Mesenchymal stem cell (in vitro differentiated cells and primary cell): ENCODE data around the gene ASAP2.

Source experiments
- DNase-seq: peaks from one replicate; pipeline ENCODE4 v3.0.0-alpha.2; 2013
- H2AFZ ChIP-seq: one replicate; pipeline ENCODE4 v1.6.1; 2013; ENCODE audit warnings: low read depth, mild to moderate bottlenecking, control low read depth, inconsistent platforms, low read length, moderate library complexity
- H2AK5ac ChIP-seq: 2 replicates; pipeline ENCODE4 v1.6.1; 2013; ENCODE audit warnings: low read length, moderate library complexity, mild to moderate bottlenecking, inconsistent platforms; ENCODE audit not compliant: severe bottlenecking
- H2BK120ac ChIP-seq: one replicate; pipeline ENCODE4 v1.6.1; 2013; ENCODE audit warnings: low read depth, mild to moderate bottlenecking, inconsistent platforms, low read length, moderate library complexity
- H2BK12ac ChIP-seq, 2 experiments: one replicate each; pipeline ENCODE4 v1.6.1; 2013; ENCODE audit warnings: inconsistent platforms in 2 of 2, low read length in 2 of 2, mild to moderate bottlenecking in 2 of 2, moderate library complexity in 2 of 2, control low read depth in 1 of 2
- H2BK15ac ChIP-seq: one replicate; pipeline ENCODE4 v1.6.1; 2013; ENCODE audit warnings: mild to moderate bottlenecking, low read depth, inconsistent platforms; ENCODE audit not compliant: poor library complexity, severe bottlenecking
- H2BK5ac ChIP-seq: 2 replicates; pipeline ENCODE4 v1.6.1; 2013; ENCODE audit warnings: low read depth, mild to moderate bottlenecking, low read length, control low read depth, inconsistent platforms; ENCODE audit not compliant: poor library complexity, severe bottlenecking
- H3K14ac ChIP-seq, 2 experiments: one replicate each; pipeline ENCODE4 v1.6.1; 2013; ENCODE audit warnings: inconsistent platforms in 2 of 2, low read length in 2 of 2, control low read depth in 1 of 2, mild to moderate bottlenecking in 1 of 2, moderate library complexity in 1 of 2
- H3K18ac ChIP-seq, 2 experiments: one replicate each; pipeline ENCODE4 v1.6.1; 2013; ENCODE audit warnings: inconsistent platforms in 2 of 2, low read length in 2 of 2, control low read depth in 1 of 2, low read depth in 1 of 2, mild to moderate bottlenecking in 1 of 2
- H3K23ac ChIP-seq, 2 experiments: one replicate each; pipeline ENCODE4 v1.6.1; 2013; ENCODE audit warnings: inconsistent platforms in 2 of 2, low read length in 2 of 2, mild to moderate bottlenecking in 2 of 2, moderate library complexity in 2 of 2, control low read depth in 1 of 2
- H3K27ac ChIP-seq: 2 replicates; pipeline ENCODE4 v1.5.1; 2013; ENCODE audit warnings: mild to moderate bottlenecking, moderate library complexity, low read length, control low read depth, inconsistent platforms; ENCODE audit not compliant: poor library complexity, severe bottlenecking
- H3K27me3 ChIP-seq, 2 experiments: 2 replicates each; pipeline versions ENCODE4 v1.6.1 to v1.7.0; 2013; ENCODE audit warnings: low read length in 2 of 2, mild to moderate bottlenecking in 2 of 2, moderate library complexity in 2 of 2, control low read depth in 1 of 2, inconsistent platforms in 1 of 2; ENCODE audit not compliant: control insufficient read depth in 1 of 2, insufficient read depth in 1 of 2
- H3K36me3 ChIP-seq, 2 experiments: 2 replicates each; pipeline versions ENCODE4 v1.6.1 to v1.7.0; 2013; ENCODE audit warnings: low read length in 2 of 2, control low read depth in 1 of 2, inconsistent platforms in 1 of 2, low read depth in 1 of 2, mild to moderate bottlenecking in 1 of 2; ENCODE audit not compliant: insufficient read depth in 2 of 2, control insufficient read depth in 1 of 2
- H3K4ac ChIP-seq, 2 experiments: one replicate each; pipeline ENCODE4 v1.6.1; 2013; ENCODE audit warnings: inconsistent platforms in 2 of 2, low read length in 2 of 2, mild to moderate bottlenecking in 2 of 2, moderate library complexity in 2 of 2, control low read depth in 1 of 2, low read depth in 1 of 2
- H3K4me1 ChIP-seq: 2 replicates; pipeline ENCODE4 v1.6.1; 2013; ENCODE audit warnings: low read depth, low read length, control low read depth; ENCODE audit not compliant: control insufficient read depth, insufficient read depth
- H3K4me2 ChIP-seq: 2 replicates; pipeline ENCODE4 v1.6.1; 2013; ENCODE audit warnings: low read length, mild to moderate bottlenecking, inconsistent platforms; ENCODE audit not compliant: poor library complexity, severe bottlenecking
- H3K4me3 ChIP-seq, 2 experiments: 2 replicates each; pipeline versions ENCODE4 v1.5.1 to v1.7.0; 2013; ENCODE audit warnings: low read length in 2 of 2, mild to moderate bottlenecking in 2 of 2, control low read depth in 1 of 2, low read depth in 1 of 2; ENCODE audit not compliant: insufficient read depth in 1 of 2
- H3K79me1 ChIP-seq: replicated peaks from 2 replicates; pipeline ENCODE4 v1.6.1; 2013; ENCODE audit warnings: mild to moderate bottlenecking, control low read depth, low read length, inconsistent platforms; ENCODE audit not compliant: poor library complexity, severe bottlenecking
- H3K9ac ChIP-seq: 2 replicates; pipeline ENCODE4 v1.7.0; 2013; ENCODE audit warnings: mild to moderate bottlenecking, low read length, moderate library complexity
- H3K9me3 ChIP-seq: 2 replicates; pipeline ENCODE4 v1.7.0; 2013; ENCODE audit warnings: mild to moderate bottlenecking, low read length; ENCODE audit not compliant: control insufficient read depth
- H4K8ac ChIP-seq: one replicate; pipeline ENCODE4 v1.6.1; 2013; ENCODE audit warnings: inconsistent platforms, mild to moderate bottlenecking, low read length, moderate library complexity
- H4K91ac ChIP-seq: one replicate; pipeline ENCODE4 v1.6.1; 2013; ENCODE audit warnings: mild to moderate bottlenecking, low read length, inconsistent platforms
- WGBS: methylation state at CpG from one replicate; pipeline ENCODE4 v1.1.7; 2013; ENCODE audit warnings: mixed read lengths; 5-methylcytosine and 5-hydroxymethylcytosine counted together

Gene ASAP2

DNA sequence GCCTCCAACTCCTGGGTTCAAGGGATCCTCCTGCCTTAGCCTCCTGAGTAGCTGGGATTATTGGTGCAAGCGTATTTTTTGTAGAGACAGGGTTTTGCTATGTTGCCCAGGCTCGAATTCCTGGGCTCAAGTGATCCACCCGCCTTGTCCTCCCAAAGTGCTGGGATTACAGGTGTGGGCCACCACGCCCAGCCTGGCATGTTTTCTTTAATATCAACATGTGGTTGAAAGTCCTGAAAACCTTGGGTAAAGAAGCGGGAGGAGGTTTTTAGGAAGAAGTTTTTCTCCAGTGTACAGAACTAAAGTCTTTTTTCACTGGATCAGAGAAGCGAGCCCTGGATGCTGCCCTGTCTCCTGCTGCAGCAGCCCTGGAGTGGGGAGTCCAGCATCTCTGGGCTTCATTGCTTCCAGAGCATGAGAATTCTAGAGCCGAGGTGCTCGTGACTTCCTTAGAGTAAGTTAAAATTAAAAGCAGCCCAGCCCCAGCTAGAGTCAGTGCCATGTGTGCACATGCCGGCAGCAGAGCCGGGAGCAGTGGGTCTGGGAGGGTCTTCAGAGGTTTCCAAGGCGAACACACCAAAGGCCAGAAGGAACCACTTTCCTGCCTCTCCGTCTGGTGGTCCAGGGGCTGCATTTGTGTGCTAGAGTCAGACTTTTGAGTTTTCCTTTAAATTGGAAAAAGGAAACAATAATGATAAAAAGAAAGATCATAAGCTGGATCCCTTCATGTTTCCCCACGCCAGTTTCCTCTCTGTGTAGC is 185.5 kb downstream of the ASAP2 start:
- H3K27me3 ChIP-seq, result no peaks in the 10 kb centered on the region
- no peak overlapping the region for H3K4me2 ChIP-seq
- H2AK5ac ChIP-seq, result peak overlapping the region; percentile 92
- no peak overlapping the region for H3K14ac ChIP-seq
- H3K79me1 ChIP-seq, result peaks cover 33% of the 10 kb centered on the region
- peaks cover 50 to 61% of the 10 kb centered on the region in 2 experiments for H3K36me3 ChIP-seq
- no peak overlapping the region for H2BK120ac ChIP-seq
- no peak overlapping the region for H4K91ac ChIP-seq
- no peak overlapping the region for H2BK12ac ChIP-seq
- peak overlapping the region in 1 of 2 experiments; percentile 18 for H3K18ac ChIP-seq
- H3K27ac ChIP-seq, result peak overlapping the region; percentile 88
- H3K9me3 ChIP-seq, result no peaks in the 10 kb centered on the region
- peak overlapping the region; percentile 66 for H3K9ac ChIP-seq
- H3K4ac ChIP-seq, result peak overlapping the region in 1 of 2 experiments; percentile 47
- H2AFZ ChIP-seq, result no peak overlapping the region
- no peak overlapping the region for H3K23ac ChIP-seq
- H2BK15ac ChIP-seq, result no peak overlapping the region
- H2BK5ac ChIP-seq, result no peak overlapping the region
- 97% methylated on average over 13 of the region's 13 CpGs for WGBS
- H3K4me1 ChIP-seq, result peaks cover 32% of the 10 kb centered on the region
- no peak for DNase-seq
- peak overlapping the region; percentile 66 for H4K8ac ChIP-seq
- H3K4me3 ChIP-seq, result no peak overlapping the region

DNA sequence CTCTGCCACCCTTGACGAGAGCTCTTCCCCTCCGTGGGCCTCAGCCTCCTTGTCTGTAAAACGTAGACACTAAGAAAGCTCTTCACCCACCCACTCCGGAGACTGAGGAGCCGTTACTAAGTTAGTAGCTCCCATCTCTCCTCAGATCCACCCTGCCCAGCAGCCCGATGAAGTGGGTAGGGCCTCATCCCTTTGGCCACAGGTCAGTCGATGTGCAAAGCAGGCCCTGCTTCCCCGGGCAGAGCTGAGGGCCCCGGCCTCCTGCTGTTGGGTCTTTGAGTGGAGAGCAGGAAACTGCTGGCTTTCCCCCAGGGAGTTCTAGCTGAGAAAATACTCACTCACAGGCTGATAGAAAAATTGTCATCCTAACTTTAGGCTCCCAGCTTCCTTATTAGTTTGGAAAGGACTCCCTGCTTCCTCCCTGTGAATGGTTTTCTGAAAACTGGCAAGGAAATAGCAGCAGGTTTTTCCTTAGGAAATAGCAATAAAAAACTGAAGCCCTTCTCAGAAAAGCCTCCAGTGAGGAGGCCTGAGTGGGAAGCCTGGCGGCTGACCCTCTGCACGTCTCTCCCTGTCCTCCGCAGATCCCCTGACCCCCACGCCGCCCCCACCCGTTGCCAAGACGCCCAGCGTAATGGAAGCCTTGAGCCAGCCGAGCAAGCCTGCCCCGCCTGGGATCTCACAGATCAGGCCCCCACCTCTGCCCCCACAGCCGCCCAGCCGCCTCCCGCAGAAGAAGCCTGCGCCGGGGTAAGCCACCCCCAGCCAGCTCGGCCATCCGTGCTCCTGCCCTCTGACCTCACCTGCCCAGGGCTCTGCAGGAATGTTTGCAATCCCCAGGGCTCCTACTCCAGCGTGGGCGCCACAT is 186.5 kb downstream of the ASAP2 start:
- Histone ChIP-seq H3K4me3 (no peak overlapping the region), H3K9ac (peak overlapping the region; percentile 66), H3K36me3 (peaks cover 48 to 58% of the 10 kb centered on the region in 2 experiments), H3K9me3 (no peaks in the 10 kb centered on the region), H3K23ac (no peak overlapping the region), H3K79me1 (peaks cover 36% of the 10 kb centered on the region), H2AFZ (no peak overlapping the region), H3K4me2 (no peak overlapping the region), H2BK12ac (peak overlapping the region in 1 of 2 experiments; percentile 57), H4K8ac (peak overlapping the region; percentile 66), H3K14ac (peak overlapping the region in 1 of 2 experiments; percentile 63), H3K18ac (peak overlapping the region; percentile 41 to 65), H3K4ac (peak overlapping the region; percentile 20 to 64), H2AK5ac (peak overlapping the region; percentile 92), H3K4me1 (peaks cover 30% of the 10 kb centered on the region), H2BK120ac (peak overlapping the region; percentile 74), H3K27ac (peak overlapping the region; percentile 88), H2BK5ac (peak overlapping the region; percentile 75), H2BK15ac (no peak overlapping the region), H3K27me3 (no peaks in the 10 kb centered on the region), H4K91ac (peak overlapping the region; percentile 53)
- WGBS, result 62% methylated on average over 26 of the region's 28 CpGs
- DNase-seq, result peak; percentile 36

DNA sequence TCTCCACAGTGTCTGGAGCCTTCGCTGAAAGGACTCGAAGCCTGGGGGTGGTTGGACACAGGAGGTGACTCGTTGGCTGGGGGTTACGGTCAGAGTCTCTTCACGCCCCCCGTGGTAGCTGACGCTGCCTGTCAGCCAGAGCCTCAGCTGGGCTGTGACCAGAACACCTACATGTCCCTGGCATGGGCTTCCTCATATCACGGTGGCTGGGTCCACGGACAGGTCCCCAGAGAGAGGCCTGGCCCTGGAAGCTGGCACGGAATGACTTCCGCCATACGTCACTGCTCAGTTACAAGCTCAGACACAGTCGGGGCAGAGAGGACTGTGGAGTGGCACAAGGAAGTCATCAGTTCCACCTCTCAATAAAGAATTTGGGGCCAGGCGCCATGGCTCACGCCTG is 188.2 kb downstream of the ASAP2 start:
- H3K36me3 ChIP-seq, result peaks cover 41 to 43% of the 10 kb centered on the region in 2 experiments
- no peak for DNase-seq
- H2BK15ac ChIP-seq, result no peak overlapping the region
- no peak overlapping the region for H3K27ac ChIP-seq
- H2AK5ac ChIP-seq, result no peak overlapping the region
- H2BK12ac ChIP-seq, result no peak overlapping the region
- no peak overlapping the region for H3K14ac ChIP-seq
- 95% methylated on average over 15 of the region's 15 CpGs for WGBS
- no peak overlapping the region for H3K23ac ChIP-seq
- H3K9me3 ChIP-seq, result no peaks in the 10 kb centered on the region
- no peak overlapping the region for H2BK5ac ChIP-seq
- no peak overlapping the region for H4K91ac ChIP-seq
- H3K4ac ChIP-seq, result no peak overlapping the region
- H2AFZ ChIP-seq, result no peak overlapping the region
- no peak overlapping the region for H3K4me3 ChIP-seq
- no peaks in the 10 kb centered on the region for H3K27me3 ChIP-seq
- no peak overlapping the region for H3K18ac ChIP-seq
- no peak overlapping the region for H4K8ac ChIP-seq
- no peak overlapping the region for H2BK120ac ChIP-seq
- H3K9ac ChIP-seq, result no peak overlapping the region
- H3K79me1 ChIP-seq, result peaks cover 30% of the 10 kb centered on the region
- H3K4me2 ChIP-seq, result no peak overlapping the region
- H3K4me1 ChIP-seq, result peaks cover 21% of the 10 kb centered on the region

DNA sequence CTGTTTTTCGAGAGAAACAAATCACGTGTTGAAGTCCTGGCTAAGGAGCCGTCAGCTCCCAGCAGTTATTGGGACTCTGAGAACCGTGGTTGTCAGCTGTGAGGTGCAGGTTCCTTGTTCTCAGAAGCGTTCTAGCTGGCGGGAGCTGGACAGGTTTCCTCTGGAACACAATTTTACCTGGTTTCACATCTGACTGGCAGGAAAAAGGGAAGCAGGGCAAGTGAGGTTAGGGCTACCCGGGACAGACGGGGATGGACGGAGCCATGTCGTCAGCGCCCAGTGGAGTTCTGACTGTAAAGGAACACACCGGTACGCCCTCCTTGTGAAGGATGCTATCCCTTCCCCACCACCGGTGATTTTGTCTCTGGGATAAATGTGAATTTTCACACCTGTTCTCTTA is 190.6 kb downstream of the ASAP2 start:
- H4K8ac ChIP-seq, result no peak overlapping the region
- WGBS, result 93% methylated on average over 13 of the region's 14 CpGs
- no peaks in the 10 kb centered on the region for H3K27me3 ChIP-seq
- H2BK5ac ChIP-seq, result no peak overlapping the region
- no peak overlapping the region for H2BK15ac ChIP-seq
- H3K14ac ChIP-seq, result no peak overlapping the region
- H3K18ac ChIP-seq, result no peak overlapping the region
- no peak overlapping the region for H3K27ac ChIP-seq
- H3K9ac ChIP-seq, result no peak overlapping the region
- no peak for DNase-seq
- peaks cover 45 to 50% of the 10 kb centered on the region in 2 experiments for H3K36me3 ChIP-seq
- H3K4me1 ChIP-seq, result peaks cover 15% of the 10 kb centered on the region
- H2BK120ac ChIP-seq, result no peak overlapping the region
- no peak overlapping the region for H3K4me3 ChIP-seq
- no peak overlapping the region for H3K23ac ChIP-seq
- H3K4ac ChIP-seq, result no peak overlapping the region
- no peak overlapping the region for H2AK5ac ChIP-seq
- peaks cover 22% of the 10 kb centered on the region for H3K79me1 ChIP-seq
- no peaks in the 10 kb centered on the region for H3K9me3 ChIP-seq
- no peak overlapping the region for H4K91ac ChIP-seq
- H2AFZ ChIP-seq, result no peak overlapping the region
- no peak overlapping the region for H2BK12ac ChIP-seq
- H3K4me2 ChIP-seq, result no peak overlapping the region
